Neural cell (in vitro differentiated cells): ENCODE measurements around the gene AP2A2. TPM values are rescaled to one million over a fixed set of nuclear protein-coding genes. Genes with fewer than 3 reads are reported as not detected.

Experiments
- H2AFZ ChIP-seq: fragments of 200-600, 300-800 bp; sonication (generic), shearing (Covaris generic); 2 replicates; pipeline ENCODE4 v1.6.0; 2014; ENCODE audit warnings: low read depth, mild to moderate bottlenecking, antibody characterized with exemption, low read length, moderate library complexity
- H3F3A ChIP-seq: fragments of 200-600 bp; shearing (Covaris generic); 2 replicates; pipeline ENCODE4 v1.6.1; 2016; ENCODE audit warnings: mild to moderate bottlenecking, moderate library complexity, mixed read lengths, antibody characterized with exemption, low read length; ENCODE audit not compliant: insufficient read depth, poor library complexity, severe bottlenecking
- H3K27ac ChIP-seq: fragments of 200-600, 300-800 bp; sonication (generic), shearing (Covaris generic); 2 replicates; pipeline ENCODE4 v1.5.1; 2014; ENCODE audit warnings: mild to moderate bottlenecking, low read length, moderate library complexity
- H3K27me3 ChIP-seq: fragments of 300-800, 200-600 bp; sonication (generic), shearing (Covaris generic); 2 replicates; pipeline ENCODE4 v1.6.0; 2014; ENCODE audit warnings: mild to moderate bottlenecking, low read depth, low read length, moderate library complexity; ENCODE audit not compliant: insufficient read depth
- H3K36me3 ChIP-seq: fragments of 300-800, 200-600 bp; sonication (generic), shearing (Covaris generic); 2 replicates; pipeline ENCODE4 v1.5.1; 2014; ENCODE audit warnings: mild to moderate bottlenecking, antibody characterized with exemption, low read length, moderate library complexity; ENCODE audit not compliant: insufficient read depth
- H3K4me2 ChIP-seq: fragments of 300-800, 200-600 bp; sonication (generic), shearing (Covaris generic); 2 replicates; pipeline ENCODE4 v1.6.0; 2014; ENCODE audit warnings: mild to moderate bottlenecking, low read length
- H3K4me3 ChIP-seq: fragments of 300-800, 200-600 bp; sonication (generic), shearing (Covaris generic); 2 replicates; pipeline ENCODE4 v1.5.1; 2014; ENCODE audit warnings: mild to moderate bottlenecking, low read length, moderate library complexity
- H3K79me2 ChIP-seq: fragments of 200-600 bp; shearing (Covaris generic); replicated peaks from 2 replicates; pipeline ENCODE4 v1.6.0; 2014; ENCODE audit warnings: mild to moderate bottlenecking, low read length, moderate library complexity; ENCODE audit not compliant: insufficient read depth
- H3K9ac ChIP-seq: fragments of 300-800, 200-600 bp; sonication (generic), shearing (Covaris generic); 2 replicates; pipeline ENCODE4 v1.6.1; 2016; ENCODE audit warnings: mild to moderate bottlenecking, low read length, mixed read lengths
- H3K9me2 ChIP-seq: fragments of 200-600 bp; shearing (Covaris generic); 2 replicates; pipeline ENCODE4 v1.6.1; 2016; ENCODE audit warnings: mild to moderate bottlenecking, low read length, mixed read lengths; ENCODE audit not compliant: insufficient read depth
- H3K9me3 ChIP-seq: fragments of 200-600, 300-800 bp; sonication (generic), shearing (Covaris generic); 2 replicates; pipeline ENCODE4 v1.6.1; 2016; ENCODE audit warnings: mild to moderate bottlenecking, mixed run types, low read length, moderate library complexity, mixed read lengths
- H4K20me1 ChIP-seq: fragments of 200-600 bp; shearing (Covaris generic); 2 replicates; pipeline ENCODE4 v1.6.1; 2016; ENCODE audit warnings: mild to moderate bottlenecking, mixed run types; ENCODE audit not compliant: insufficient read depth
- EP300 ChIP-seq: fragments of 450-650 bp; conservative IDR thresholded peaks from 2 replicates; pipeline ENCODE4 v1.6.1; 2014; ENCODE audit warnings: antibody characterized with exemption, mild to moderate bottlenecking, moderate library complexity; ENCODE audit not compliant: poor library complexity, severe bottlenecking
- EZH2 ChIP-seq: fragments of 200-600, 300-800 bp; shearing (Covaris generic), sonication (generic); IDR thresholded peaks from 2 replicates; pipeline ENCODE4 v1.6.1; 2014; ENCODE audit warnings: antibody characterized with exemption, low read length, borderline replicate concordance, mild to moderate bottlenecking; ENCODE audit not compliant: insufficient read depth, poor library complexity, severe bottlenecking
- MXI1 ChIP-seq: fragments of 450-650 bp; conservative IDR thresholded peaks from 2 replicates; pipeline ENCODE4 v1.6.1; 2014; ENCODE audit warnings: antibody characterized with exemption, mild to moderate bottlenecking; ENCODE audit not compliant: poor library complexity, severe bottlenecking
- POLR2AphosphoS5 ChIP-seq: IDR thresholded peaks from 2 replicates; pipeline ENCODE4 v1.6.1; 2012
- RAD21 ChIP-seq: fragments of 450-650 bp; conservative IDR thresholded peaks from 2 replicates; pipeline ENCODE4 v1.6.1; 2014; ENCODE audit warnings: antibody characterized with exemption, mild to moderate bottlenecking, moderate library complexity
- SMC3 ChIP-seq: fragments of 450-650 bp; conservative IDR thresholded peaks from 2 replicates; pipeline ENCODE4 v1.6.1; 2014; ENCODE audit warnings: antibody characterized with exemption, mild to moderate bottlenecking, moderate library complexity; ENCODE audit not compliant: poor library complexity
- TAF1 ChIP-seq: IDR thresholded peaks from 2 replicates; pipeline ENCODE4 v1.6.1; 2012; ENCODE audit warnings: low read depth
- polyA plus RNA-seq: library from polyadenylated mRNA; depleted of rRNA; stranded (reverse); fragments of >200 nt; gene quantifications from 2 replicates; pipeline ENCODE4 v1.2.3, GENCODE V29; 2014
- TF ChIP-seq, protein P1 (sequence below): fragments of 450-650 bp; IDR thresholded peaks from 2 replicates; pipeline ENCODE4 v1.5.1; 2014; ENCODE audit warnings: antibody characterized with exemption, mild to moderate bottlenecking, moderate library complexity; ENCODE audit not compliant: poor library complexity, severe bottlenecking
- TF ChIP-seq, protein P2 (sequence below): IDR thresholded peaks from 2 replicates; pipeline ENCODE4 v1.6.1; 2012; ENCODE audit warnings: borderline replicate concordance

Gene AP2A2
- polyA plus RNA-seq, 1 donor from 2014 or later, result 46.5 TPM

DNA sequence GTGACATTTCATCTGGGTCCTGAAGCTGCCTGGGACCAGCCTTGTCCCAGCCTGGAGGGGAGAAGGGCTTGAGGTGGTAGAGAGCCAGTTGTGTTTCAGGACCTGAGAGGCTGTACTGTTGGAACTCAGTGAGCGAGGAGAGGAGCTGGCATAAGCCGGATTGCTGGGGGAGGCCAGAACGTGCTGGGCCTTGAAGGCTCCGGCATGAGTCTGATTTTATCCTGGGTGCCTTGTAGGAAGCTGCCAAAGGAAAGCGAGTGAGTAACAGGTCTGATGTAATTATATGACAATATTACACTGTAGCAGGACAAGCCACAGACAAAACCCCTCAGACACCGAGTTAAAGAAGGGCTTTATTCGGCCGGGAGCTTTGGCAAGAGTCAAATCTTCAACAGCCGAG is 17.2 kb downstream of the AP2A2 start:
- Histone ChIP-seq H3K36me3 (no peaks in the 10 kb centered on the region), H3K27ac (no peak overlapping the region), H3K27me3 (no peaks in the 10 kb centered on the region), H2AFZ (no peak overlapping the region), H3K4me2 (no peak overlapping the region), H3K9ac (no peak overlapping the region), H3K9me2 (no peaks in the 10 kb centered on the region), H3K9me3 (no peaks in the 10 kb centered on the region), H4K20me1 (no peaks in the 10 kb centered on the region), H3K4me3 (no peak overlapping the region), H3K79me2 (peaks cover 52% of the 10 kb centered on the region), H3F3A (no peaks in the 10 kb centered on the region)
- TF ChIP-seq RAD21, result no peak
- no peak for TF ChIP-seq EP300
- no peak for TF ChIP-seq SMC3
- no peak for TF ChIP-seq TAF1
- no peak for TF ChIP-seq POLR2AphosphoS5

DNA sequence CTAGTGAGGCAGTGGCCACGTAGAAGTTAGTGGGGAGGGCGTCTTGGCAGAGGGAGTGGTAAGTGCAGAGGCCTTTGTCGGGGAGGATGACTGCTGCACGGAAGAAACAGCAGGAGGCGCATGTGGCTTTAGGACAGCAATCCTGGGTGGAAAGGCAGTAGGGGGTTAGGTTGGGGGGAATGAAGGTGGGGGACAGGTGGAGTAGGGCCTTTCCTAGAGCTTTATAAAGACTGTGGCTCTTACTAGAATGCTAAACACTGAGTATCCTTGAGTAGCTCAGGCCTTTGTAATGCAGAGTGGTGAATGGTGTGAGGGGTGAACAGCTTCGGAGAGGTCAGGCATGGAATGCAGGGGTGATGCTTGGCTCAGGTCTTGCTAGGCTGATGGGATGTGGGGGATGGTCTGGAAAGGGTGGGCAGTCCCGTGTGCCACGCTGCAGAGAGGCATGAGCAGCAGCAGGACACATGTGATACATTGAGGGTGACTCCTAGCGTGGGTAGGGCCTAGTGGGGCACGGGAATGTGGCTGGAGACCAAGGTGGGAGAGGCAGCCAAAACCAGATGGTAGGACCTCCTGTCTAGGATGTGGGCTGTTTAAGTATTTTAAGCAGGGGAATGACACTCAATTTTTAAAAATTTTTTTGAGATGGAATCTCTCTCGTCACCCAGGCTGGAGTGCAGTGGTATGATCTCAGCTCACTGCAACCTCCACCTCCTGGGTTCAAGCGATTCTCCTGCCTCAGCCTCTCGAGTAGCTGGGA is 19.2 kb downstream of the AP2A2 start:
- Histone ChIP-seq H3K79me2 (peaks cover 59% of the 10 kb centered on the region), H3K9me2 (no peaks in the 10 kb centered on the region), H3K4me3 (peak overlapping the region; percentile 56), H3K27me3 (no peaks in the 10 kb centered on the region), H3K4me2 (no peak overlapping the region), H3K27ac (peak overlapping the region; percentile 68), H3K9ac (peak overlapping the region; percentile 34), H4K20me1 (no peaks in the 10 kb centered on the region), H3F3A (no peaks in the 10 kb centered on the region), H3K9me3 (peaks cover 3% of the 10 kb centered on the region), H3K36me3 (no peaks in the 10 kb centered on the region), H2AFZ (no peak overlapping the region)
- TF ChIP-seq EZH2 (no peak), POLR2AphosphoS5 (no peak), SMC3 (no peak), MXI1 (no peak), TAF1 (no peak), RAD21 (no peak), EP300 (no peak)
- TF ChIP-seq, protein P1, sequence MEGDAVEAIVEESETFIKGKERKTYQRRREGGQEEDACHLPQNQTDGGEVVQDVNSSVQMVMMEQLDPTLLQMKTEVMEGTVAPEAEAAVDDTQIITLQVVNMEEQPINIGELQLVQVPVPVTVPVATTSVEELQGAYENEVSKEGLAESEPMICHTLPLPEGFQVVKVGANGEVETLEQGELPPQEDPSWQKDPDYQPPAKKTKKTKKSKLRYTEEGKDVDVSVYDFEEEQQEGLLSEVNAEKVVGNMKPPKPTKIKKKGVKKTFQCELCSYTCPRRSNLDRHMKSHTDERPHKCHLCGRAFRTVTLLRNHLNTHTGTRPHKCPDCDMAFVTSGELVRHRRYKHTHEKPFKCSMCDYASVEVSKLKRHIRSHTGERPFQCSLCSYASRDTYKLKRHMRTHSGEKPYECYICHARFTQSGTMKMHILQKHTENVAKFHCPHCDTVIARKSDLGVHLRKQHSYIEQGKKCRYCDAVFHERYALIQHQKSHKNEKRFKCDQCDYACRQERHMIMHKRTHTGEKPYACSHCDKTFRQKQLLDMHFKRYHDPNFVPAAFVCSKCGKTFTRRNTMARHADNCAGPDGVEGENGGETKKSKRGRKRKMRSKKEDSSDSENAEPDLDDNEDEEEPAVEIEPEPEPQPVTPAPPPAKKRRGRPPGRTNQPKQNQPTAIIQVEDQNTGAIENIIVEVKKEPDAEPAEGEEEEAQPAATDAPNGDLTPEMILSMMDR, result no peak
- TF ChIP-seq, protein P2, sequence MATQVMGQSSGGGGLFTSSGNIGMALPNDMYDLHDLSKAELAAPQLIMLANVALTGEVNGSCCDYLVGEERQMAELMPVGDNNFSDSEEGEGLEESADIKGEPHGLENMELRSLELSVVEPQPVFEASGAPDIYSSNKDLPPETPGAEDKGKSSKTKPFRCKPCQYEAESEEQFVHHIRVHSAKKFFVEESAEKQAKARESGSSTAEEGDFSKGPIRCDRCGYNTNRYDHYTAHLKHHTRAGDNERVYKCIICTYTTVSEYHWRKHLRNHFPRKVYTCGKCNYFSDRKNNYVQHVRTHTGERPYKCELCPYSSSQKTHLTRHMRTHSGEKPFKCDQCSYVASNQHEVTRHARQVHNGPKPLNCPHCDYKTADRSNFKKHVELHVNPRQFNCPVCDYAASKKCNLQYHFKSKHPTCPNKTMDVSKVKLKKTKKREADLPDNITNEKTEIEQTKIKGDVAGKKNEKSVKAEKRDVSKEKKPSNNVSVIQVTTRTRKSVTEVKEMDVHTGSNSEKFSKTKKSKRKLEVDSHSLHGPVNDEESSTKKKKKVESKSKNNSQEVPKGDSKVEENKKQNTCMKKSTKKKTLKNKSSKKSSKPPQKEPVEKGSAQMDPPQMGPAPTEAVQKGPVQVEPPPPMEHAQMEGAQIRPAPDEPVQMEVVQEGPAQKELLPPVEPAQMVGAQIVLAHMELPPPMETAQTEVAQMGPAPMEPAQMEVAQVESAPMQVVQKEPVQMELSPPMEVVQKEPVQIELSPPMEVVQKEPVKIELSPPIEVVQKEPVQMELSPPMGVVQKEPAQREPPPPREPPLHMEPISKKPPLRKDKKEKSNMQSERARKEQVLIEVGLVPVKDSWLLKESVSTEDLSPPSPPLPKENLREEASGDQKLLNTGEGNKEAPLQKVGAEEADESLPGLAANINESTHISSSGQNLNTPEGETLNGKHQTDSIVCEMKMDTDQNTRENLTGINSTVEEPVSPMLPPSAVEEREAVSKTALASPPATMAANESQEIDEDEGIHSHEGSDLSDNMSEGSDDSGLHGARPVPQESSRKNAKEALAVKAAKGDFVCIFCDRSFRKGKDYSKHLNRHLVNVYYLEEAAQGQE, result no peak
